ENCODE data around the gene RPL3.

DNA sequence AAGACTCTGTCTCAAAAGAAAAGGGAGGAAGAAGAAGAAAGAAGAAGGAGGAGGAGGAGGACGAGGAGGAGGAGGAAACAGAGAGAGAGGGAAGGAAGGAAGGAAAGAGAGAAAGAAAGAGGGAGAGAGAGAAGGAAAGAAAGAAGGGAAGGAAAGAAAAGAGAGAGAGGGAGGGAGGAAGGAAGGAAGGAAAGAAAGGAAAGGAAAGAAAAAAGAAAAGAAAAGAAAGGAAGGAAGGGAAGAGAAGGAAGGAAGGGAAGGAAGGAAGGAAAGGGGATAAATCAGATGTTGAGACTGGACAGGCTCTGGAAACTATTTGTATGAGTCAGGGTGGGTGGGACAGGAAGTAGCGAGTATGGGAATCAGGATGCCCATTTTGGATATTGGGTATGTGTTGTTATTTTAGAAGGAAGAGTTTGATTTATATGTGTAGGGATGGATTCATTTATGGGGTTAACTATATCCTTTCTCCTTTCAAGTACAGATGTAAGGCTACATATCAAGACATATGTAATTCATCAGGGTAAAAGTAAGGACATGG, 6.0 kb upstream of the RPL3 start:
- TF ChIP-seq, protein P1, sequence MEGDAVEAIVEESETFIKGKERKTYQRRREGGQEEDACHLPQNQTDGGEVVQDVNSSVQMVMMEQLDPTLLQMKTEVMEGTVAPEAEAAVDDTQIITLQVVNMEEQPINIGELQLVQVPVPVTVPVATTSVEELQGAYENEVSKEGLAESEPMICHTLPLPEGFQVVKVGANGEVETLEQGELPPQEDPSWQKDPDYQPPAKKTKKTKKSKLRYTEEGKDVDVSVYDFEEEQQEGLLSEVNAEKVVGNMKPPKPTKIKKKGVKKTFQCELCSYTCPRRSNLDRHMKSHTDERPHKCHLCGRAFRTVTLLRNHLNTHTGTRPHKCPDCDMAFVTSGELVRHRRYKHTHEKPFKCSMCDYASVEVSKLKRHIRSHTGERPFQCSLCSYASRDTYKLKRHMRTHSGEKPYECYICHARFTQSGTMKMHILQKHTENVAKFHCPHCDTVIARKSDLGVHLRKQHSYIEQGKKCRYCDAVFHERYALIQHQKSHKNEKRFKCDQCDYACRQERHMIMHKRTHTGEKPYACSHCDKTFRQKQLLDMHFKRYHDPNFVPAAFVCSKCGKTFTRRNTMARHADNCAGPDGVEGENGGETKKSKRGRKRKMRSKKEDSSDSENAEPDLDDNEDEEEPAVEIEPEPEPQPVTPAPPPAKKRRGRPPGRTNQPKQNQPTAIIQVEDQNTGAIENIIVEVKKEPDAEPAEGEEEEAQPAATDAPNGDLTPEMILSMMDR (IDR thresholded peaks at IDR 0.05) = no peak
- no peak for TF ChIP-seq EZH2 (IDR thresholded peaks at IDR 0.05; ENCODE audit: borderline replicate concordance, insufficient read depth, low read depth, low read length, poor library complexity, severe bottlenecking)

Data from B cell (primary cell).